ENCODE results near the gene SECISBP2L. TPM values are rescaled to one million over a fixed set of nuclear protein-coding genes. Genes with fewer than 3 reads are reported as not detected.

Gene SECISBP2L
- total and polyA plus RNA-seq, 9 of the 15 experiments (the other 6 are each of a cell fraction or from before 2014, with no cell fraction given), result 0.55 to 14.1 (median 10.4) TPM

GRCh38 chr15:48946074-48946839 lies 100.0 kb downstream of the SECISBP2L start (continued):
- TF ChIP-seq KDM1A (IDR thresholded peaks at IDR 0.05) (peak; percentile 76; a peak in 3 of 4 replicates), ZNF140 (CRISPR knock-in tag; IDR thresholded peaks at IDR 0.05) (no peak), ZNF232 (CRISPR knock-in tag; IDR thresholded peaks at IDR 0.05) (no peak), HDGF (IDR thresholded peaks at IDR 0.05) (no peak), ZNF280A (IDR thresholded peaks at IDR 0.05; ENCODE audit: low read depth, partially characterized antibody) (no peak), CBX1 (IDR thresholded peaks at IDR 0.05; ENCODE audit: low read depth) (no peak), CC2D1A (IDR thresholded peaks at IDR 0.05) (no peak), HDAC6 (IDR thresholded peaks at IDR 0.05; ENCODE audit: low read depth, low read length) (no peak), NFATC3 (IDR thresholded peaks at IDR 0.05) (no peak), NONO (IDR thresholded peaks at IDR 0.05; ENCODE audit: low read depth in 2 of 2, low read length in 1 of 2) (no peak), ZNF77 (CRISPR knock-in tag; IDR thresholded peaks at IDR 0.05) (no peak), ZNF184 (CRISPR knock-in tag; IDR thresholded peaks at IDR 0.05) (no peak), ZNF239 (CRISPR knock-in tag; IDR thresholded peaks at IDR 0.05) (no peak), ZNF197 (CRISPR knock-in tag; IDR thresholded peaks at IDR 0.05; ENCODE audit: low read depth) (no peak), NFIX (CRISPR knock-in tag; IDR thresholded peaks at IDR 0.05; ENCODE audit: low read depth) (no peak), RB1 (IDR thresholded peaks at IDR 0.05; ENCODE audit: low read depth) (no peak), ZNF408 (CRISPR knock-in tag; IDR thresholded peaks at IDR 0.05; ENCODE audit: low read depth) (no peak), KDM4B (IDR thresholded peaks at IDR 0.05; ENCODE audit: borderline replicate concordance in 2 of 2, low read depth in 1 of 2) (no peak), ZNF717 (CRISPR knock-in tag; IDR thresholded peaks at IDR 0.05) (no peak), XRCC5 (IDR thresholded peaks at IDR 0.05; ENCODE audit: low read depth, low read length) (no peak), CHD4 (IDR thresholded peaks at IDR 0.05; ENCODE audit: insufficient read depth, insufficient replicate concordance, low read depth, low read length, poor library complexity, severe bottlenecking) (no peak), CHAMP1 (IDR thresholded peaks at IDR 0.05) (no peak), MAFG (tag; conservative IDR thresholded peaks at IDR 0.05) (peak; percentile 49; the same call in 1 of the 2 replicates), NR1H2 (CRISPR knock-in tag; IDR thresholded peaks at IDR 0.05) (no peak), SMARCC2 (IDR thresholded peaks at IDR 0.05; ENCODE audit: low read depth) (peak; percentile 73; the same call in 1 of the 2 replicates), MAFK (IDR thresholded peaks at IDR 0.05; ENCODE audit: low read length) (0 out of 2 replicates have a peak, but pooled peaks have one; percentile 11), MTA3 (IDR thresholded peaks at IDR 0.05; ENCODE audit: borderline replicate concordance) (no peak), ZEB2 (IDR thresholded peaks at IDR 0.05) (0 out of 2 replicates have a peak, but pooled peaks have one; percentile 47), ZNF316 (IDR thresholded peaks at IDR 0.05) (no peak)
